Fibroblast of the aortic adventitia (primary cell): Measurements from ENCODE around the gene TRIM31. TPM values are rescaled to one million over a fixed set of nuclear protein-coding genes. Genes with fewer than 3 reads are reported as not detected.
"Not testable (repeated sequence)": the region's sequence is repeated elsewhere in the genome, so short reads cannot be mapped to it uniquely, and the experiment has no call there.

Experiments used
- DNase-seq: peaks from one replicate; pipeline ENCODE4 v3.0.0-alpha.2; 2010; ENCODE audit warnings: low read depth
- H3K4me3 ChIP-seq: 2 replicates; pipeline ENCODE4 v1.5.1; 2011; ENCODE audit warnings: low read depth, mild to moderate bottlenecking, control low read depth, low read length, moderate library complexity
- total RNA-seq: library from RNA; depleted of rRNA; stranded (reverse); fragments of >200 nt; gene quantifications from 2 replicates; pipeline ENCODE4 v1.2.3, GENCODE V29; 2012; ENCODE audit warnings: low replicate concordance
- TF ChIP-seq, protein P1 (sequence below): IDR thresholded peaks from 2 replicates; pipeline ENCODE4 v1.5.1; 2011; ENCODE audit warnings: mild to moderate bottlenecking, low read length, control low read depth, inconsistent platforms; ENCODE audit not compliant: insufficient read depth

Gene TRIM31
- total RNA-seq, 1 donor: not detected

DNA sequence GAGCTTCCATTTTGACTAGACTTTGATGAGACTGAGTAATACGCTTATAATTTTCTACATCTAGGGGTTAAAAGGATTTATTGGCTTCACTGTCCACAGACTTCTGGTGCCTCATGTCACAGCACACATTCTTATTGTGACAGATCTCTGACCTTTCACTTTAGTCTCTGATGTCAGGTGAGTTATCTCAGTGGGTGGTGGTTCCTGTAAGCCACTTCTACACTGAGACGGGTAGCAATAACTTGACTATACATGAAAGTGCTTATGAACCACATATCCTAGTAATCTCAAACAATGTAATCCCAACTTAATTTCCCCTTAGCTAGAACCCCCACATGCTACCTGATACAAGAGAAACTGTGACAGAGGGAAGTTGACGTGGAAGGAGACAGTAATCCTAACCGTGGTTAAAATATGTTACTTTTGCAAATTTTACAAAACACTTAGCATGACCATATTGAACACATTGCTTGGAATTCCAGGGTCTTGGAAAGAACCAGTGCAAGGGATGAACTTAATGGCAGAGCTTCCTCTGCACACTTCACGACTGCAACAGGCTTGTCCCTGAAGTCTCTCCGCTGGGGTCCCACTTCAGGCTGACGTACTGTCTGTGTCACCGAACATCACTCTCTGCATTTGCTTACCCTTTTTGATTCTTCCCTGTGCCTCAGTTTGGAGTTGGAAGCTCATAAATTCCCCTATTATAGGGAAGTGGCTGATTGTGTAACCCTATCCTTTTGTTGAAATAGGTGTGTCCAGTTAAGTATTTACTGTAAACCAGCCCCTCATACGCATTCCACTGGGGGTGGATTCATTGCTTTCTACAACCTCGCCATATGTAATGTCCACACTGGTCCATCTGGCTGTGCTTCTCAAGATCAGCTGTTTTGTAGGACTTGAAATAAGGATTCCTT, 16.6 kb upstream of the TRIM31 start:
- no peak for DNase-seq
- no peak overlapping the region for H3K4me3 ChIP-seq
- TF ChIP-seq, protein P1, sequence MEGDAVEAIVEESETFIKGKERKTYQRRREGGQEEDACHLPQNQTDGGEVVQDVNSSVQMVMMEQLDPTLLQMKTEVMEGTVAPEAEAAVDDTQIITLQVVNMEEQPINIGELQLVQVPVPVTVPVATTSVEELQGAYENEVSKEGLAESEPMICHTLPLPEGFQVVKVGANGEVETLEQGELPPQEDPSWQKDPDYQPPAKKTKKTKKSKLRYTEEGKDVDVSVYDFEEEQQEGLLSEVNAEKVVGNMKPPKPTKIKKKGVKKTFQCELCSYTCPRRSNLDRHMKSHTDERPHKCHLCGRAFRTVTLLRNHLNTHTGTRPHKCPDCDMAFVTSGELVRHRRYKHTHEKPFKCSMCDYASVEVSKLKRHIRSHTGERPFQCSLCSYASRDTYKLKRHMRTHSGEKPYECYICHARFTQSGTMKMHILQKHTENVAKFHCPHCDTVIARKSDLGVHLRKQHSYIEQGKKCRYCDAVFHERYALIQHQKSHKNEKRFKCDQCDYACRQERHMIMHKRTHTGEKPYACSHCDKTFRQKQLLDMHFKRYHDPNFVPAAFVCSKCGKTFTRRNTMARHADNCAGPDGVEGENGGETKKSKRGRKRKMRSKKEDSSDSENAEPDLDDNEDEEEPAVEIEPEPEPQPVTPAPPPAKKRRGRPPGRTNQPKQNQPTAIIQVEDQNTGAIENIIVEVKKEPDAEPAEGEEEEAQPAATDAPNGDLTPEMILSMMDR: no peak

DNA sequence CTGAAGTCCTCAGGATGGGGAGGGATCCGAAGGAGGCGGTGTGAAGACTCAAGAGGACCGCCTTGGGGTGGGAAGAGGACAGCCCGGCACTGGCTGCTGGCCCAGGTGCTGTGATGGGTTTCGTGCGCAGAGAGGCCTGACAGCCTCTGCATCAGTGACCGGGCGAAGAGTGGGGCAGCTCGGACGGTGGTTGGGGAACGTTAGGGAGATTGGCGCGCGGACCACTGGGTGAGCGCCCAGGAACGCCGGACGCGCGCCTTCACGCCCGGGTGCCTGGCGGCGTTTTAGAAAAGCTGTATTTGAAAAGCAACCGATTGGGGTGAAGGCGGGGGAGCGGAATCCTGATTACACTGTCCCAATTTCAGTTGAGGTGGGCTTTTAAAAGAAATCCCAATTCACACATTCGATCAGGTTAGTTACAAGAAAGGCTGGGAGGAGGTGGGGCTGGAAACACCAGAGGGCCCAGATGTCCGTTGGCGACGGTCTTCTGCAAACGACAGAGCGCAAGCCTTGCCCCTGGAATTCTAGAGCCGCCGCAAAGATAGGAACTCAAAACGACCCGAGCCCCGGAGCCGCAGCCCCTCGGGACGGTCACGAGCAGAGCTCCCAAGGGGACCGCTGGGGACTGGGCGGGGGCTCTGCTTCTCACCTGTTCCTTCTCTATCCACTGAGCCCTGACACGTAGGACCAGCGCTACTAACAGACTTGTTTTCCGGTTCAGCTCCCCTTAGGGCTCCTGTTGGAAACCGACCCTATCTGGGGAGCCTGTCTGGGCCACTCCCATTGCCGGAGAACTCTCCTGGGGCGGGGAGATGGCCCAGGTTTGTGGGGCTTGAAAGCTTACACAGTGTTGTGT, 14.6 kb upstream of the TRIM31 start:
- no peak for DNase-seq
- TF ChIP-seq, protein P1: no peak

DNA sequence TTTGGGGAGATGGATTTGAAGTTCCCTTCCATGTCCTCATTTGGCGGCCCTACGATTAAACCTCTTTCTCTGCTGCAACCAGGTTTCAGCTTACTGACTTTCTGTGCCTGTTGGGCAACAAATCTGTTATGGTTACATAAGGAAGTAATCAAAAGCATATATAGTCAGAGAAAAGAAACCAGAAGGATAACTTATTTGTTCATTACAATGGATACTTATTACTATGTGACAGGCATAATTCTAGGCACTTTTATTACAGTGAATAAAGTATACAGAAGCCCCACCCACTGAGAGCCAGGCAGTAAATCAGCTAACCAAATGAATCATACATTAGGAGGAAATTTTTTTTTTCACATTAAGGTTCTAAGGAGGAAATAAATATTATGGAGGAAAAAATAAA, 9.6 kb upstream of the TRIM31 start:
- no peak for DNase-seq
- no peak overlapping the region for H3K4me3 ChIP-seq
- TF ChIP-seq, protein P1: no peak

More for the DNA sequence above, 14.6 kb upstream of the TRIM31 start:
- no peak overlapping the region for H3K4me3 ChIP-seq

DNA sequence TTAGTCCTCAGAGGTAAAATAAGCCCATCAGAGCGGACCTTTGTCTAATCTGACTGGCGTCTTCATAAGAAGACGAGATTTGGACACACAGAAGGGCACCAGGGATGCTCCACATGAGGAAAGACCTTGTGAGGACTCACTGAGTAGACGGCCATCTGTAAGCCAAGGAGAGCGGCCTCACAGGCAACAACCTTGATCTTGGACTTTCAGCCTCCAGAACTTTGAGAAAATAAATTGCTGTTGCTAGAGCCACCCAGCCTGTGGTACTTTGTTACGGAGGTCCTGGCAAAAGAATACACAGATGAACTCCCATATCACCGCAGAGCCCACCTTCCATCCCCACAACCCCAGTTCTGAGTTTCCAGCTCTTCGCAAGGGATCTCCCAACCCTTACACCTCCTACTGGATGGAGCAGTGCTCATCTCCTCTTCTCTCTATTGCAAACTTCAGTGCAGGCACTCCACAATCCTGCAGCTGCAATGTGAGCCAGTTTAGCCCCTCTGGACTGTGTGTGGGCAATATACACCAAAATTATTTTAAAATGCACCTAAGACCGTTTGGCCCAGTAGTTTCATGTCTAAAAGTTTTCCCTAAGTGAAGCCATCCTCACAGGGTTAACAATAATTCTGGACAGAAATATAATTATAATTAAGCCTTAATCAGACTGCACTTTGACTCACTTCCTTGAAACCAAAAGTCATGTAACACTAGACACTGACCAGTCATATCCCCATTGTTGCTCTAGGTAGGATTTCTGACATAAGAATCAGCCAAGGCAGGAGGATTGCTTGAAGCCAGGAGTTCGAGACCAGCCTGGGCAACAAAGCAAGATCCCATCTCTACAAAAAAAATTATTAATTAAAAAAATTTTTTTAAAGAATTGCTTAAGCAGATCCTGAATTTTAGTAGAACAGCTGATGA, 8.8 kb upstream of the TRIM31 start:
- TF ChIP-seq, protein P1: no peak
- no peak overlapping the region for H3K4me3 ChIP-seq
- no peak for DNase-seq

DNA sequence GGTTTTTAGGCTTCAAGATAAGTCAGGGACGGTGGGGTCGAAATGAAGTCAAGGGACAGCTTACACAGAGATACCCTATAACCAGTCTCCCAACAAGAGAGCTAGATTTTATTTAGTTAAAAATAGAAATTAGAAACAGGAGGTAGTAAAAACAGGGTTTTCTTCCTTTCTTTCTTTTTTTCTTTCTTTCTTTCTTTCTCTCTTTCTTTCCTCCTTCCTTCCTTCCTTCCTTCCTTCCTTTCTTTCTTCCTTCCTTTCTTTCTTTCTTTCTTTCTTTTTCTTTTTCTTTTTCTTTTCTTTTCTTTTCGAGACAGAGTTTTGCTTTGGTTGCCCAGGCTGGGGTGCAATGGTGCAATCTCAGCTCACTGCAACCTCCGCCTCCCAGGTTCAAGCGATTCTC, 5.8 kb upstream of the TRIM31 start:
- not testable (repeated sequence) for H3K4me3 ChIP-seq, DNase-seq

DNA sequence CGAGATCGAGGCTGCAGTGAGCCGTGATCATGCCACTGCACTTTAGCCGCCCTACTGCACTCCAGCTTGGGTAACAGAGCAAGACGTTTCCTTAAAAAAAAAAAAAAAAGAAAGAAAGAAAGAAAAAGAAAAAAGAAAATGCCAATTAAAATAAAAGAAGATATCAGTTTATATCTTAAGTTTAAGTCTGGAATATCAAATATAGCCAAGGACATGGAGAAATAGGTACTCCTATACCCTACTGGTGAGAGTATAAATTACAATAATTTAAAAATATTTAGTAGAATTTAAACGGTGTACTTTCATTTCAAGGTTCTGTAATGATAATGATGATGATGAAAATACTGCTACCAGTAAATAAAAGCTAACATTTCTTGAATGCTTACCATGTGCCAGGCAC, 3.8 kb upstream of the TRIM31 start:
- TF ChIP-seq, protein P1: peak; percentile 11
- no peak overlapping the region for H3K4me3 ChIP-seq

More for the DNA sequence above, 3.8 kb upstream of the TRIM31 start:
- DNase-seq: no peak
